Spinal cord (tissue), 10 donors: ENCODE results near the gene B9D1. TPM values are rescaled to one million over a fixed set of nuclear protein-coding genes. Genes with fewer than 3 reads are reported as not detected.

Source experiments
- DNase-seq, 6 donors: peaks; one replicate each; pipeline versions ENCODE4 v3.0.0 to v3.0.0-alpha.2; 2013 to 2015; ENCODE audit warnings: low spot score in 6 of 6, low read depth in 4 of 6
- H3K27ac ChIP-seq: one replicate; pipeline ENCODE4 v1.5.1; 2013; ENCODE audit warnings: low read depth, low read length, control low read depth
- H3K27me3 ChIP-seq: one replicate; pipeline ENCODE4 v1.6.1; 2013; ENCODE audit warnings: low read length; ENCODE audit not compliant: control insufficient read depth, insufficient read depth
- H3K36me3 ChIP-seq: one replicate; pipeline ENCODE4 v1.6.1; 2013; ENCODE audit warnings: low read length; ENCODE audit not compliant: control insufficient read depth, insufficient read depth
- H3K4me1 ChIP-seq: one replicate; pipeline ENCODE4 v1.6.1; 2013; ENCODE audit warnings: low read length; ENCODE audit not compliant: control insufficient read depth, insufficient read depth
- H3K4me3 ChIP-seq: one replicate; pipeline ENCODE4 v1.5.1; 2013; ENCODE audit warnings: low read depth, low read length, control low read depth
- H3K9me3 ChIP-seq: one replicate; pipeline ENCODE4 v1.6.1; 2013; ENCODE audit warnings: low read length; ENCODE audit not compliant: control insufficient read depth, insufficient read depth
- WGBS: methylation state at CpG from one replicate; pipeline ENCODE4 v1.1.5; 2013; ENCODE audit warnings: missing lambda C conversion rate; ENCODE audit not compliant: insufficient coverage; 5-methylcytosine and 5-hydroxymethylcytosine counted together
- long read RNA-seq, 4 donors: transcript quantifications; one replicate each; lab custom pipeline, GENCODE V29; 2026
- polyA plus RNA-seq, 2 donors: library from polyadenylated mRNA; unstranded; fragments of 120-200 nt; gene quantifications; one replicate each; pipeline ENCODE4 v1.2.1, GENCODE V29; 2013; ENCODE audit not compliant: insufficient read length in 2 of 2
- total RNA-seq, 2 donors: library from RNA; depleted of rRNA in 1 of 2; stranded (reverse); fragments of 120-200 nt in 1 of 2; fragments of >200 nt in 1 of 2; gene quantifications; one replicate each; pipeline versions ENCODE4 v1.2.3 to v1.2.4, GENCODE V29; 2013 to 2014
- donor health status: healthy.

The B9D1 gene, protein sequence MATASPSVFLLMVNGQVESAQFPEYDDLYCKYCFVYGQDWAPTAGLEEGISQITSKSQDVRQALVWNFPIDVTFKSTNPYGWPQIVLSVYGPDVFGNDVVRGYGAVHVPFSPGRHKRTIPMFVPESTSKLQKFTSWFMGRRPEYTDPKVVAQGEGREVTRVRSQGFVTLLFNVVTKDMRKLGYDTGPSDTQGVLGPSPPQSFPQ
- total RNA-seq, result 10 to 100 TPM; 16.8 to 37.9 TPM
- polyA plus RNA-seq, result 10 to 100 TPM; 29.8 to 33.7 TPM
- long read RNA-seq, donor 1, transcript B9D1-205 (6 exons, 601 nt), result major isoform, 7 of 91 reads
- long read RNA-seq, donor 1, partial matches to known transcripts, result 75 of 91 reads
- long read RNA-seq, donor 1, other reads (novel, unspliced or antisense), result 0 of 91 reads
- long read RNA-seq, donor 2, partial matches to known transcripts, result 0 of 8 reads
- long read RNA-seq, donor 2, other reads (novel, unspliced or antisense), result 0 of 8 reads
- long read RNA-seq, donor 3, partial matches to known transcripts, result 0 of 6 reads
- long read RNA-seq, donor 3, other reads (novel, unspliced or antisense), result 0 of 6 reads
- long read RNA-seq, donor 4, transcript B9D1-201 (7 exons, 908 nt), result major isoform, 8 of 57 reads
- long read RNA-seq, donor 4, partial matches to known transcripts, result 39 of 57 reads
- long read RNA-seq, donor 4, other reads (novel, unspliced or antisense), result 0 of 57 reads

DNA sequence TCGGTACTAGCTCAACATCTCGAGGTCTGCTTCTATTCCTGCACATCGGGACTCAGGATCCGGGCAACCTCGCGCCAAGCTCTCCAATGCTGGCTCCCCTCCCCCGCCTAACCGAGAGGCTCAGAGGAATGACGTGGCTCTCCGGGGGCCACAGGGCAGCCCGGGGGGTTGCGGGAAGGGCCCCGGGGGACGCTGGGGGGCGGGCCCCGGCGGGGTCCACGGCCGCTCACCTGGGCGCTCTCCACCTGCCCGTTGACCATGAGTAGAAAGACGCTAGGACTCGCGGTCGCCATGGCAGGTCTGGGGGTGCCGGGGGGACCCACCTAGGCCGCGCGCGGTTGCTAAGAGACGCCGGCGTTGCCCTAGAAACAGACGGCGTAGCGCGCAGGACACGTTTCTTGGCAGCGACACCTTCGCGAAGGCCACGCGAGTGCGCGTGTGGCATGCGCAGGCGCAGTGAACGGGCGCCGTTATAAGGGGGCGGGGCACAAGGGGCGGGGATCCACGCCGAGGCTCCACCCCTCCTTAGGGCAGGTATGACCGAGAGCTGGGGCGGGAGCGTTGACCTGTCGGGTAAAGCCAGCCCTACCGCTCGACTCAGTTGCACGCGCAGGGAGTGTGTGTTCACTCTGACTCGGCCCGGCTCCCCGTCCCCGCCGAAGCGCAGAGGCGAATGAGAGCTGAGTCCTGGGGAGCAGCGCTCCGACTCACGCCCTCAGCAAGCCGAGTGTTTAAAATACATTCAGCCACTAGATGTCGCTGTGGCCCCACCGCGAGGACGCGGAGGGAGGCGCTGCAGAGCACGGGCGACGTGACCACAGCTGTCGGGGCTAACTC, at the start of gene B9D1:
B9D1 (minus strand) TSS at position 447 of the 837 bp plus-strand sequence; CDS start at position 293, 154 bp downstream.
- under 1% methylated on average over 83 of the region's 83 CpGs for WGBS

DNA sequence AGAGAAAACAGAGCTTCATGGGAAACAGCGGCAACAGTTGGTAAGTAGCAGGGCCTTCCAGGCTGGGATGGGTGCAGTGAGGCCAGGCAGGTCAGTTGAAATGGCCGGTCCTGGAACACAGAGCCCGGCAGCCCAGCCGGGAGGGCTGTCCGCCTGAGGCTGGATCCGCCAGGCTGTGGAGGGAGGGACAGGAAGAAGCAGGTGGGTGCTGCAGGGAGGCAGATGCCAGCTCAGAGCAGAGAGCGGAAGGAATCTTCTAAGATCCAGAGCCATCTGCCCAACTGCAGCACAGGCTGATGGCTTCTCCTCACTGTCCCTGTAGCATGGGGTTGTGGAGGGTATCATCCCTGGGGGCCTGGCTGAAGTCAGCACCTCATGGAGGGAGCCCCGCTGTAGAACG, 49.1 kb upstream of the B9D1 start:
- 33% methylated on average over 9 of the region's 9 CpGs for WGBS
- Histone ChIP-seq H3K4me3 (peak overlapping the region; percentile 42), H3K27me3 (no peaks in the 10 kb centered on the region), H3K27ac (no peak overlapping the region), H3K9me3 (no peaks in the 10 kb centered on the region), H3K4me1 (peaks cover 50% of the 10 kb centered on the region), H3K36me3 (peaks cover 42% of the 10 kb centered on the region)
- DNase-seq, result peak in 2 of 6 donors; percentile 67 to 78

More for the DNA sequence above, at the start of gene B9D1:
- peaks cover 33% of the 10 kb centered on the region for H3K4me1 ChIP-seq
- H3K27ac ChIP-seq, result peak within 1 kb of the TSS; percentile 92
- no peaks in the 10 kb centered on the region for H3K9me3 ChIP-seq
- H3K36me3 ChIP-seq, result peaks cover 33% of the 10 kb centered on the region
- peak within 1 kb of the TSS; percentile 93 for H3K4me3 ChIP-seq
- H3K27me3 ChIP-seq, result no peaks in the 10 kb centered on the region
- DNase-seq, result peak; percentile 88 to 98 (median 93)

DNA sequence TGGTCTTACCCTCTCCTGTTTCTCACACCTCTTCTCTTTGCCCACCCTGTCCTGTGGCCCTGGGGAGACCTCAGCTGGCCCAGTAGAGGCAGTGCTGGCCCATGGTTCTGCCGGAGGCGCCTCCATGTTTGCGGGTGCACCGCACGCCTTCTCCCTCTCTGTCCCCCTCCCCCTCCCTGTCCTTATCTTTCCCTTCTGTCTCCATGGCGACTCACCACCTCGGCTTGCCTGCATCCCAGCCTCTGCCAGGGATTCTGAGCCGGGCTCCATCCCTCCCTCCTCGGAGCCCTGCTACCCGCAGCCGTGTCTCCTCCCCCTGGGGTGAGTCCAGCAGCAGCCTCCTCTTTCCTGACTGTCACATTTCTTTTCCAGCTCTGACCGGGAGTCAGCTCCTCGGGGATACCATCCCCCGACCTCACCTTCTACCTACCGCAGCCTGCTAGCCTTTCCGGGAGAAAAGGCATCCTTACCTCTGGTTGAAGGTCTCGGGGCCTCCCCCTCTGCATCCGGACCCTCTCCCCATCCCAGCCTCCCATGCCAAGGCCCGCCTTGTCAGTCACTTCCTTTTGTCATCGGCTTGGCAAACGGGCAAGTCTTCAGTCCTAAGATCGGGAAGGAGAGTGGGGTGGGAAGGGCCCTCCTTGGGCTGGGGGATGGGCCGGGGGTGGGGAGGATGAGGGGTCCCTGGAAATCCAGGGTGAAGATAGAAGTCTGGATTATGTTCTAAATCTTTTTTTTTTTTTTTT, 48.5 kb upstream of the B9D1 start, which contains the start of gene RNF112:
RNF112 (plus strand) TSS at position 358 of the 746 bp plus-strand sequence; CDS start at position 535, 177 bp downstream.
- H3K4me1 ChIP-seq, result peaks cover 50% of the 10 kb centered on the region
- H3K36me3 ChIP-seq, result peaks cover 39% of the 10 kb centered on the region
- no peaks in the 10 kb centered on the region for H3K27me3 ChIP-seq
- 7% methylated on average over 20 of the region's 23 CpGs for WGBS
- peak in 4 of 6 donors; percentile 45 to 96 (median 76) for DNase-seq
- H3K4me3 ChIP-seq, result peak within 1 kb of the TSS; percentile 42
- H3K9me3 ChIP-seq, result no peaks in the 10 kb centered on the region
- peak within 1 kb of the TSS; percentile 57 for H3K27ac ChIP-seq

DNA sequence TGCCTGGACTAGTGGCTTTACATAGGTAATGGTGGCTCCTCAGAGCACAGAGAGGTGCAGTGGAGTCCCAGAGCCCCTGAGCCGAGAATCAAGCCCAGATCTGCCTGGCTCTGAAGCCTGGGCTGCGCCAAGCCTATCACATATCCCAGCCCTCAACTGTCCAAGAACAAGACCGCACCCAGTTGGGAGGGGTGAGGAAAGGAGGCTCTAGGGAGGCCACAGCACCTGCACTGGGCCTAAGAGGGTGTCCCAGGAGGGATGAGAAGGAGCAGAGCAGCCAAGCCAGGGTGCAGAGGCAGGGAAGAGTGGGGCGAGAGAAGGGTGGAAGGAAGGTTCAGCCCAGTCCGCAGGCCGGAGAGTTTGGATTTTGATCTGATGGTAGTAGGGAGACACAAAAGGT, 47.6 kb upstream of the B9D1 start:
- Histone ChIP-seq H3K4me1 (peaks cover 50% of the 10 kb centered on the region), H3K27ac (no peak overlapping the region), H3K4me3 (no peak overlapping the region), H3K27me3 (no peaks in the 10 kb centered on the region), H3K36me3 (peaks cover 30% of the 10 kb centered on the region), H3K9me3 (no peaks in the 10 kb centered on the region)
- no peak for DNase-seq
- WGBS, result 83% methylated on average over 4 of the region's 6 CpGs

DNA sequence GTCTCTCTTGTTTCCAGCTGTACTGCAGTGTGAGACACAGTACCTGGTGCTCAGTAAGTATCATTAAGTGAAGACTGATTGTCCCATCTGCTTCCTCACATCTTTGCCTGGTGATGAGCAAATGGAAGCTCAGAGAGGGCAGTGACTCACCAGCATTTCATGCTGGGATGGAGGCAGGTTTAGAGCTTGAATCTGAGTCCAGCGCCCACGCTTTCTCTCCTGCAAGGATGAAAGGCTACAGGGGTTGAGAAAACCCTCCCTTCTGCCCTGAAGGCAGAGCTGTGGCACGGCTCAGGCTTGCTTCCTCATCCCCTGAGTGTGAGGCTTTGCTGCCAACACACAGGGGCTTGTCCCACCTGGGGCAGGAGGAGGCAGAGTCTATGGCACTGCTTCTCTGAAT, 47.0 kb upstream of the B9D1 start:
- Histone ChIP-seq H3K27me3 (no peaks in the 10 kb centered on the region), H3K4me1 (peaks cover 50% of the 10 kb centered on the region), H3K4me3 (no peak overlapping the region), H3K27ac (no peak overlapping the region), H3K36me3 (peaks cover 24% of the 10 kb centered on the region), H3K9me3 (no peaks in the 10 kb centered on the region)
- WGBS, result 50% methylated on average over 3 of the region's 3 CpGs
- DNase-seq, result no peak

DNA sequence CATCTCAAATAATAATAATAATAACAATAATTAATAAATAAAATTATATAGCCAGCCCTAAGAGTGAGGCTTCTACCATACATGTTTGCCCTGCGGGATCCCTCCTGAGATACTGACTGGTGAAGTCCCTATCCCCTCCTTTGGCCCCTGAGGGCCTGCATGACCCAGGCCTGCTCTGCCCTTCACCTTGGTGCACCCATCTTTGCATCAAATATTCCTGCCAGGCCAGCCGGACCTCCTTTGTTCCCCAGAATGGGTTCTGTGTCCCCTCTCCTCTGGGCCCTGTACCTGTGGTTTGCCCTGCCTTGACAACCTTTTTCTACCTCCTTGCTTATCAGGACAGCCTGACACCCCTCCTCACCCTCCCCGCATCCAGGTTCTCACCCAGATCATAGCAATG, 46.5 kb upstream of the B9D1 start:
- no peaks in the 10 kb centered on the region for H3K27me3 ChIP-seq
- no peak overlapping the region for H3K27ac ChIP-seq
- WGBS, result 97% methylated on average over 2 of the region's 3 CpGs
- peaks cover 20% of the 10 kb centered on the region for H3K36me3 ChIP-seq
- no peaks in the 10 kb centered on the region for H3K9me3 ChIP-seq
- DNase-seq, result no peak
- H3K4me1 ChIP-seq, result peaks cover 45% of the 10 kb centered on the region
- no peak overlapping the region for H3K4me3 ChIP-seq

DNA sequence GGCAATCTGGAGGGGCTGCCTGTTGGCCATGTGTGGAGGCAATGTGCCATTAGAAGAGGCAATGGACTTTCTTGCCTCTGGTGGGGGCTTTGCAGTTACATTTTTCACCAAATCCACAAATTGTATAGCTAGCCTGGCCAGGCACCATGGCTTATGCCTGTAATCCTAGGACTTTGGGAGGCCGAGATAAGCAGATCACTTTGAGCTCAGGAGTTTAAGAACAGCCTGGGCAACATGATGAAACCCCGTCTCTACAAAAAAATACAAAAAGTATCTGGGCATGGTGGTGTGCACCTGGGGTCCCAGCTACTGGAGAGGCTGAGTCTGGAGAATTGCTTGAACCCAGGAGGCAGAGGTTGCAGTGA, 45.8 kb upstream of the B9D1 start:
- no peak for DNase-seq
- WGBS, result 89% methylated on average over 2 of the region's 2 CpGs
- H3K4me3 ChIP-seq, result no peak overlapping the region
- no peaks in the 10 kb centered on the region for H3K9me3 ChIP-seq
- peaks cover 12% of the 10 kb centered on the region for H3K36me3 ChIP-seq
- no peaks in the 10 kb centered on the region for H3K27me3 ChIP-seq
- H3K27ac ChIP-seq, result no peak overlapping the region
- H3K4me1 ChIP-seq, result peaks cover 38% of the 10 kb centered on the region

DNA sequence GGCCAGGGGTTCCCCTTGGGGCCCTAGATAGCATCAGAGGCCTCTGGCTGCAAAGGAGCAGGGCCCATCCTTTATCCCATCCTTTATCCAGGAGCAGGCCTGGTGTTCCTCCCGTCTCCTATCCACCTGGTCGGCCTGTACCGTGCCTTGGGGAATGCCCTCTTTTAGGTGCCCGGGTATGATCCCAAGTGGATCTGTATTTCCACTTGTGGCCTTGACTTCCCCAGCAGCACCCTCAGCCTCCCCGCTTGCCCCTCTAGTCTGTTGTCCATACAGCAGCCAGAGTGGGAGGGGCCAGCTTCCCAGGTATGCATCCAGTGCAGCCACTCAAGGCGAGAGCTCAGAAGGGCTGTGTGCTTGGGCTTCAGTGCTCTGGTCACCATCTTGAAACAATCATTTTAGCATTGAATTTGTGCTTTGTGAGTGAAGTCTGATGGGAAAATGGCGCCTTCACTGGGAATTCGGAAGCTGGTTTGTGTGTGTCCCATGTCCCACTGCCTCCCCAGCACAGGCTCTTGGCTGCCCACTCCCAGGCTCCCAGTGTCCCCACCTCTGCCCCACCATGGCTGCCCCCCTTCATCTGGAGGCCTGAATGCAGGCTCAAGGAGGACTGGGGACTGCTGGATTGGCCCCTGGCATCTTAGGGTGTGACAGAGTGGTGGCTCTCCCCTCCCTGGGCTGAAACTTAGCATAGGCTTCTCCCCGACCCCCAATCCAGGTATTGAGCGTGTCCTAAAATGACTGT, 45.2 kb upstream of the B9D1 start:
- Histone ChIP-seq H3K27ac (no peak overlapping the region), H3K4me1 (peaks cover 36% of the 10 kb centered on the region), H3K36me3 (peaks cover 7% of the 10 kb centered on the region), H3K9me3 (no peaks in the 10 kb centered on the region), H3K27me3 (no peaks in the 10 kb centered on the region), H3K4me3 (no peak overlapping the region)
- no peak for DNase-seq
- 96% methylated on average over 7 of the region's 10 CpGs for WGBS
